ENCODE data around the gene DMBX1. TPM values are rescaled to one million over a fixed set of nuclear protein-coding genes. Genes with fewer than 3 reads are reported as not detected.
A peak's percentile ranks its signal among the peaks of the same experiment; 100 is the strongest.

The DMBX1 gene
- polyA plus RNA-seq, 4 donors: 0.01 TPM; not detected in 3

DNA sequence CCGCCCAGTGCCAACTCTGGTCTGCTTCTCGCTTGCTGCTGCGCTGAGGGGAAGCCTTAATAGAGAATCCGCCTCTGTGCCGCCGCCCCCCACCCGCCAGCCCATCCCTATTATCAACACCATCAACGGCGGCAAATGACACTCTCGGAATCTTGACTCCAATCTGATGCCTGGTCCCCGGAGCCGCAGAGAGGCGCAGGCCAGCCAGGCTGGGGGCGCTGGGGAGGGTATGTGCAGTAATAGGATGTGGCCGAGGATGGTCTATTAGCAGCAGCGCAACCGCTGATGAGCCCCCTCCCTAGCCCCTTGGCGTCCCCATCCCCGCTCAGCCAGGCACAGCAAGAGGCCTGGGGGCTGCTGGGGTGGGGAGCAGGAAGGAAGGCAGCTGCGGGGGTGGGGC is 15.1 kb upstream of the DMBX1 start:
- H3K36me3 ChIP-seq (ENCODE audit: control insufficient read depth in 3 of 3, insufficient read depth in 2 of 3, low read depth in 1 of 3, low read length in 3 of 3): no peaks in the 10 kb centered on the region
- DNase-seq (no peak), FAIRE-seq (no peak)
- peaks cover 0 to 73% (median 11%) of the 10 kb centered on the region in 3 donors for H3K27me3 ChIP-seq (ENCODE audit: control insufficient read depth in 3 of 3, insufficient read depth in 3 of 3, low read length in 3 of 3)
- H3K4me1 ChIP-seq (ENCODE audit: control insufficient read depth in 3 of 3, insufficient read depth in 2 of 3, low read depth in 1 of 3, low read length in 2 of 3): no peaks in the 10 kb centered on the region
- H3K27ac ChIP-seq (ENCODE audit: low read depth in 1 of 3, low read length in 2 of 3): no peak overlapping the region
- H3K9me3 ChIP-seq (ENCODE audit: control insufficient read depth in 2 of 2, insufficient read depth in 1 of 2, low read depth in 1 of 2, low read length in 1 of 2): no peaks in the 10 kb centered on the region
- 34 to 55% (median 42%) methylated on average over 18 to 20 of the region's 20 CpGs for WGBS, 3 donors
- H3K4me3 ChIP-seq (ENCODE audit: low read depth in 1 of 3, low read length in 3 of 3): no peak overlapping the region

DNA sequence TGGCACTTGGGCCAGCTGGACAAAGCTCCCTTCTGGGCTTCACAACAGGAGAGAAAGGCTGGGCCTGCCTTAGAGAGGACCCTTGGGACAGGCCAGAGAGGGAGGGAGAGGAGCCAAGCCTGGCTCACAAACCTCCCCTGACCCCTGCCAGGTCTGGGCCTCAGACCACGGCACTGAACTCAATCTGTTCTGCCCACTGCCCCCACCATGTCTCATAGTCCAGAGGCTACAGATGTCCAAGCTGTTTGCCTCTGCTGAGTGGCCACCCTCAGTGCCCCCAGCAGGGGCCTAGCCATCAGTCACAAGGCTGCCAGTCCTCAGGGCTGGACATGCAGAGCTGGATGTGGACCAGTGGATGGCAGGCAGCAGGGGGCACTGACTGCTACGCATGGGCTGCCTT is 13.0 kb upstream of the DMBX1 start:
- H3K4me3 ChIP-seq (ENCODE audit: low read depth in 1 of 3, low read length in 3 of 3): no peak overlapping the region
- H3K27ac ChIP-seq (ENCODE audit: low read depth in 1 of 3, low read length in 2 of 3): no peak overlapping the region
- H3K4me1 ChIP-seq (ENCODE audit: control insufficient read depth in 3 of 3, insufficient read depth in 2 of 3, low read depth in 1 of 3, low read length in 2 of 3): no peaks in the 10 kb centered on the region
- FAIRE-seq (no peak), DNase-seq (no peak)
- H3K27me3 ChIP-seq (ENCODE audit: control insufficient read depth in 3 of 3, insufficient read depth in 3 of 3, low read length in 3 of 3): peaks cover 0 to 75% (median 7%) of the 10 kb centered on the region in 3 donors
- H3K36me3 ChIP-seq (ENCODE audit: control insufficient read depth in 3 of 3, insufficient read depth in 2 of 3, low read depth in 1 of 3, low read length in 3 of 3): no peaks in the 10 kb centered on the region
- H3K9me3 ChIP-seq (ENCODE audit: control insufficient read depth in 2 of 2, insufficient read depth in 1 of 2, low read depth in 1 of 2, low read length in 1 of 2): no peaks in the 10 kb centered on the region
- WGBS, 3 donors: 74 to 86% (median 82%) methylated on average over 2 of the region's 2 CpGs

DNA sequence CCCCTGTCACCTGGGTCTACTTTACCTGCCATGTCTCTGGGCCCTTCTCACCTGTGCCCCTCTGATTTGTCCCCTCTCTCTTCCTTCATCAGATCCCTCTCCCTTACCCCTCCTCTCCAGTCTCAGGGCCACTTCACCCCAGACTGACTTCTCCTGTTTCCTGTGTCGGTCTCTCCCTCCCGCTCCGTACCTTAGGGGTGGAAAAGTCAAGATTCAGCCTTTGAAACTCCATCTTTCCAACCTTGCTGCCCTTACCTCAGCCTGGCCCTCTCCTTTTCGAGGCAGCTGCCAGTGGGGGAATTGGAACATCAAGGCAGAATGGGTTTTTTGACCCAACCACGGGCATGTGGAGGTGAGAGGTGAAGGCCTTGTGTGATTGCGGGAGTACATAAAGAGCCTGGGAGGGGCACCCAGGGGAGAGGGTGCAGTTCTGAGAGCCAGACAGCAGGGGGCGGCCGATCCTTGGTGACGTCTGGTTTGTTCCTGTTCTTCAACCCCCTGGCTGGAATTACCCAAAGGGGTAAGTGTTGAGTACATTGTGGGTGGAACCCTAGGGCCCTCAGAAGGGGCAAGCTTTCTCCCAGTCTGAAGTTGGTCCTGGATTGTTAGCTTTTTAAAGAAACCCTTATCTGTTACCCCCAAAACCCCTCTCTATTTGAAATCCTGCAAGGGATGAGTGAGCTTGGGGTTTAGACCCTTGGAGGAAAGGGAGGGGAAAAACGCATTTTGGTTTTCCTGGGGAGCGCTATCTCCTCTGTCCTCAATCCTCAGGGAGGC is 12.3 kb upstream of the DMBX1 start:
- Histone ChIP-seq H3K36me3 (ENCODE audit: control insufficient read depth in 3 of 3, insufficient read depth in 2 of 3, low read depth in 1 of 3, low read length in 3 of 3) (no peaks in the 10 kb centered on the region), H3K4me3 (ENCODE audit: low read depth in 1 of 3, low read length in 3 of 3) (no peak overlapping the region), H3K4me1 (ENCODE audit: control insufficient read depth in 3 of 3, insufficient read depth in 2 of 3, low read depth in 1 of 3, low read length in 2 of 3) (no peaks in the 10 kb centered on the region), H3K27ac (ENCODE audit: low read depth in 1 of 3, low read length in 2 of 3) (no peak overlapping the region), H3K27me3 (ENCODE audit: control insufficient read depth in 3 of 3, insufficient read depth in 3 of 3, low read length in 3 of 3) (peaks cover 0 to 78% (median 7%) of the 10 kb centered on the region in 3 donors), H3K9me3 (ENCODE audit: control insufficient read depth in 2 of 2, insufficient read depth in 1 of 2, low read depth in 1 of 2, low read length in 1 of 2) (no peaks in the 10 kb centered on the region)
- peak; percentile 69 to 78 for DNase-seq
- WGBS, 3 donors: 35 to 38% (median 37%) methylated on average over 11 of the region's 11 CpGs
- FAIRE-seq: no peak

DNA sequence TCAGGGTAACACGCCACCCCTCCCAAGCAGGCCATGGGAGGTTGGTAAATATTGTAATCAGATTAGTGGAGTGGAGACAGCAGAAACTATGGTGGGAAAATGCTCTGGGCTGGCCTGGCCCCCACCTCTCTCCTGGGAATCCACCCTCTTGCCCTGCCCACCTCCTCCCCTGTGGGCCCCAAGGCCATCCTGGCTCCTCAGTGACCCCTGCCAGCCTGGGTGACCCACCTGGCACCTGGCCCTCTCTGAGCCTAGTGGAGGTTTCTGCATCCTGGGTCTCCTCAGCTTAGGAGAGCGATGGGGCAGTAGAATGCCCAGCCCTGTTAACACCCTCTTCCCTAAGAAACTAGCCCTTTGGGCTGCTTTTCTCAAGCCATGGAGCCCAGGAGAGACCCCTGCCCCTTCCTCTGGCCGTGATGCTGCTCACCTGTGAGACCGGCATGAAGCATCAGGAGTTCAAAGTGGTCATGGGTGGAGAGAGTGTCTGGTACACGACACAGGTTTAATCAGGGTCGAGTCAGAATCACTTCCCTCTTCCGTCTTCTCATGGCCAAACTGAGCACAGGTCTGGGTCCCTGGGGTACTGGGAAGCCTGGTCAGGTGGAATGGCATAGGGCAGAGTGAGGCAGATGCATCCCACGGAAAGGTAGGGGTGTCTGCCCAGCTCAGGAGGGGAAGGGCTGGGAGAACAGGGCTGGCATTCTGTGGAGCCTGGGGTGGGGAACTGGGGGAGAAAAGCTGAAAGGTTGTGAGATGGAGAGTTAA is 10.7 kb upstream of the DMBX1 start:
- no peak overlapping the region for H3K4me3 ChIP-seq (ENCODE audit: low read depth in 1 of 3, low read length in 3 of 3)
- H3K4me1 ChIP-seq (ENCODE audit: control insufficient read depth in 3 of 3, insufficient read depth in 2 of 3, low read depth in 1 of 3, low read length in 2 of 3): no peaks in the 10 kb centered on the region
- no peak for FAIRE-seq
- H3K27me3 ChIP-seq (ENCODE audit: control insufficient read depth in 3 of 3, insufficient read depth in 3 of 3, low read length in 3 of 3): peaks cover 0 to 83% (median 10%) of the 10 kb centered on the region in 3 donors
- 72 to 76% (median 72%) methylated on average over 8 of the region's 8 CpGs for WGBS, 3 donors
- H3K27ac ChIP-seq (ENCODE audit: low read depth in 1 of 3, low read length in 2 of 3): no peak overlapping the region
- no peaks in the 10 kb centered on the region for H3K36me3 ChIP-seq (ENCODE audit: control insufficient read depth in 3 of 3, insufficient read depth in 2 of 3, low read depth in 1 of 3, low read length in 3 of 3)
- H3K9me3 ChIP-seq (ENCODE audit: control insufficient read depth in 2 of 2, insufficient read depth in 1 of 2, low read depth in 1 of 2, low read length in 1 of 2): no peaks in the 10 kb centered on the region
- no peak for DNase-seq

DNA sequence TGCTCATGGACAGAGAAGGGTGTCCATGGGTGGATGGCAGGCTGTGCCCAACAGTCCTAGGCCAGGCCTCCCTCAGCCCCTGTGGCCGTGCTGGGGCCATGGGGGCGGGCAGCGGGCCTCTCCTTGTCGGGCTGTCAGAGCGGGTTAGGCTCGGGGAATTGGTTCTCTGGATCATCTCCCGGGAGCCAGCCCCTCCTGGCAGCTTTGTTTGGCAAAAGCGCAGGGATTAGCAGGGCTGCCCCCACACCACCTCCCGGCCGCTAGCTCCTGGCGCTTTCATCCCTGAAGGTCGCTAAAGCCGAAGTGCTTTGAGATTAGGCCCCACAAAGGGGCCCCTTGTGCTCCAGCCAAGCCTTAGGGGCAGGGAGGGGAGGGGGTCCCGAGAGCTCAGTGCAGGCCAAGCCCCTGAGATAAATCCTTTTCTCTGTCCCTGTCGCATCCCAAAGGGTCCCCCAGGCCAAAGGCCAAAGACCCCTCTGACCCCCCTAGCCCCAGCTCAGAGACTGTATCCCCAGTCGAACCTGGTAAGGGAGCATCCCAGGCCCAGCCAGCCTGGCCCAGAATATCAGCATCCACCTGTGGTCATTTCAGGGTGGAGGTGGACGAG is 9.8 kb upstream of the DMBX1 start:
- Histone ChIP-seq H3K27ac (ENCODE audit: low read depth in 1 of 3, low read length in 2 of 3) (no peak overlapping the region), H3K4me1 (ENCODE audit: control insufficient read depth in 3 of 3, insufficient read depth in 2 of 3, low read depth in 1 of 3, low read length in 2 of 3) (no peaks in the 10 kb centered on the region), H3K9me3 (ENCODE audit: control insufficient read depth in 2 of 2, insufficient read depth in 1 of 2, low read depth in 1 of 2, low read length in 1 of 2) (no peaks in the 10 kb centered on the region), H3K36me3 (ENCODE audit: control insufficient read depth in 3 of 3, insufficient read depth in 2 of 3, low read depth in 1 of 3, low read length in 3 of 3) (no peaks in the 10 kb centered on the region), H3K4me3 (ENCODE audit: low read depth in 1 of 3, low read length in 3 of 3) (no peak overlapping the region), H3K27me3 (ENCODE audit: control insufficient read depth in 3 of 3, insufficient read depth in 3 of 3, low read length in 3 of 3) (peaks cover 0 to 83% (median 16%) of the 10 kb centered on the region in 3 donors)
- 48 to 73% (median 68%) methylated on average over 16 to 17 of the region's 17 CpGs for WGBS, 3 donors
- no peak for FAIRE-seq
- no peak for DNase-seq

DNA sequence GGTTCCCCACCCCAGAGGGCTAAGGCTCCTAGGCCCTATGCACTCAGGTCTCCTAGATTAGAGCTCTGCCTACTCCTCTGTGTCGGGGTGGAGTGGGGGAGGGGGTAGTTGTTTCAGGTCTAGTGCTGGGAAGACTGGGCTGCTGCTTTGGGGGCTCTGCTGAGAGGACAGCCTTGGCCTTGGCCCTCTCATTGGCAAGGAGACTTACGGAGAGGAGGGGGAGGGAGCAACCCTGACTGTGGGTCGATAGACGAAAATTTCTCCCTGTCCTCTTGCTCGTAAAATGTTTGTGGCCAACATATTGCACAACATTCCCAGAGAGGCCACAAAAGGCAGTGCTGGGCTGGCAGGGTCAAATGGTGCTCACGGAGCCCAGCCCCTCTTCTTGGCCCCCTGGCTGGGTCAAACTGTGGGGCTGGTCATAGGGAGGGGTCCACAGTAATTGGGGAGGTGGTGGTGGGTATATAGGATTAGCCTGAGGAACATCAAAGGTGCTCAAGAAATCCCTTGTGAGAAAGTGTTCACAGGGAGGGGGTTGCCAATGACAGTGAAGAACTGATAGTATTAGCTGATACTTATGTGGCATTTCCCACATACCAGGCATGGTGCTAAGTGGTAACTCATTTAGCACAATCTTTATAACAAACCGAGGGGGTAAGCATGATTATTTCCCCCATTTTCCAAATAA is 8.5 kb upstream of the DMBX1 start:
- H3K36me3 ChIP-seq (ENCODE audit: control insufficient read depth in 3 of 3, insufficient read depth in 2 of 3, low read depth in 1 of 3, low read length in 3 of 3): no peaks in the 10 kb centered on the region
- peaks cover 0 to 82% (median 24%) of the 10 kb centered on the region in 3 donors for H3K27me3 ChIP-seq (ENCODE audit: control insufficient read depth in 3 of 3, insufficient read depth in 3 of 3, low read length in 3 of 3)
- WGBS, 3 donors: 35 to 38% (median 36%) methylated on average over 7 of the region's 7 CpGs
- H3K9me3 ChIP-seq (ENCODE audit: control insufficient read depth in 2 of 2, insufficient read depth in 1 of 2, low read depth in 1 of 2, low read length in 1 of 2): no peaks in the 10 kb centered on the region
- DNase-seq: no peak
- no peak for FAIRE-seq
- H3K27ac ChIP-seq (ENCODE audit: low read depth in 1 of 3, low read length in 2 of 3): no peak overlapping the region
- H3K4me3 ChIP-seq (ENCODE audit: low read depth in 1 of 3, low read length in 3 of 3): no peak overlapping the region
- no peaks in the 10 kb centered on the region for H3K4me1 ChIP-seq (ENCODE audit: control insufficient read depth in 3 of 3, insufficient read depth in 2 of 3, low read depth in 1 of 3, low read length in 2 of 3)

DNA sequence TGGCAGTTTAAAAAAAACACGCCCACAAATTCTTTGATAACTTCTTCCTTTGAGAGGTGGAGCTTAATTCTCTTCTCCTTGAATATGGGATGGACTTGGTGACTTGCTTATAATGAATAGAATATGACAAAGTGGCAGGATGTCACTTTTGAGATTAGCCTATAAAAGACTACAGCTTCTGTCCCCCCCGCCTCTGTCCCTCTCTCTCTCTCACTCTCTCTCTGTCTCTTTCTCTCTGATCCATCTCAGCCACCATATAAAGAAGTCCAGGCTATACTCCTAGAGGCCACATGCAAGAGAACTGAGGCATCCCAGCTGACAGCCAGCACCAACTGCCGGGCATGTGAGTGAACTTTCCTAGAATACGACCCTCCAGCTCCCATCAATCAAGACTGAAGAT is 7.7 kb upstream of the DMBX1 start:
- DNase-seq (no peak), FAIRE-seq (no peak)
- Histone ChIP-seq H3K36me3 (ENCODE audit: control insufficient read depth in 3 of 3, insufficient read depth in 2 of 3, low read depth in 1 of 3, low read length in 3 of 3) (no peaks in the 10 kb centered on the region), H3K4me3 (ENCODE audit: low read depth in 1 of 3, low read length in 3 of 3) (no peak overlapping the region), H3K9me3 (ENCODE audit: control insufficient read depth in 2 of 2, insufficient read depth in 1 of 2, low read depth in 1 of 2, low read length in 1 of 2) (peaks cover 0 to 2% of the 10 kb centered on the region in 2 donors), H3K4me1 (ENCODE audit: control insufficient read depth in 3 of 3, insufficient read depth in 2 of 3, low read depth in 1 of 3, low read length in 2 of 3) (no peaks in the 10 kb centered on the region), H3K27ac (ENCODE audit: low read depth in 1 of 3, low read length in 2 of 3) (no peak overlapping the region), H3K27me3 (ENCODE audit: control insufficient read depth in 3 of 3, insufficient read depth in 3 of 3, low read length in 3 of 3) (peaks cover 0 to 85% (median 31%) of the 10 kb centered on the region in 3 donors)
- WGBS, 3 donors: 35 to 48% (median 45%) methylated on average over 4 of the region's 4 CpGs

DNA sequence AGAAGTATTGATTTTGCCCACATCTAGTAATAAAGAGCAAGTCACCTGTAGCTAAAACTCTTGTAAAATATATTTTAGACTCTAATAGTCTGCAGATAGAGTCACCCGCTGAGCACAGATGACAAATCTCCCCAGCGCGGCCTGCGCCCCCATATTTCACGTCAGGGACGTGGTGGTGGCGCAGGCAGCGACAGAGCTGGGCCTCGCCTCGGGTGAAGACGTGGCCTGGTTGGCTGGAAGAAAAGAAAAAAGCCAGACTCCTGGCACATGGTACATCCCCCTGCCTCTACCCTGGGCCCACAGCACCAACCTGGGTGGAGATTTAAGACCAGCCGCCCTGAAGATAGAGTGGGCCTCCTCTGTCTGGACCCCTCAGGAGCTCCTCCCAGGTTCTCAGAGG is 6.0 kb upstream of the DMBX1 start:
- Histone ChIP-seq H3K27ac (ENCODE audit: low read depth in 1 of 3, low read length in 2 of 3) (no peak overlapping the region), H3K27me3 (ENCODE audit: control insufficient read depth in 3 of 3, insufficient read depth in 3 of 3, low read length in 3 of 3) (peaks cover 6 to 95% (median 45%) of the 10 kb centered on the region in 3 donors)
- WGBS, 3 donors: 86 to 94% (median 88%) methylated on average over 12 of the region's 12 CpGs

More for the DNA sequence above, 6.0 kb upstream of the DMBX1 start:
- H3K4me3 ChIP-seq (ENCODE audit: low read depth in 1 of 3, low read length in 3 of 3): no peak overlapping the region
- no peaks in the 10 kb centered on the region for H3K4me1 ChIP-seq (ENCODE audit: control insufficient read depth in 3 of 3, insufficient read depth in 2 of 3, low read depth in 1 of 3, low read length in 2 of 3)
- no peak for DNase-seq
- H3K36me3 ChIP-seq (ENCODE audit: control insufficient read depth in 3 of 3, insufficient read depth in 2 of 3, low read depth in 1 of 3, low read length in 3 of 3): no peaks in the 10 kb centered on the region
- H3K9me3 ChIP-seq (ENCODE audit: control insufficient read depth in 2 of 2, insufficient read depth in 1 of 2, low read depth in 1 of 2, low read length in 1 of 2): peaks cover 0 to 2% of the 10 kb centered on the region in 2 donors
- no peak for FAIRE-seq

All from small intestine (tissue), 7 donors.